Ramos (cell line): Measurements from ENCODE around the gene DBNDD1.
"Not testable (repeated sequence)": the region's sequence is repeated elsewhere in the genome, so short reads cannot be mapped to it uniquely, and the experiment has no call there.

ENCODE experiments used
- in situ Hi-C: fragments of 300-500 bp; cut with MboI; formaldehyde crosslinking; loops from one replicate; pipeline ENCODE4 v1.14.3; 2022; ENCODE audit warnings: low sequenced_read_pairs; ENCODE audit not compliant: unreplicated experiment

Gene DBNDD1

GRCh38 chr16:90018652-90019542 lies at the start of gene DBNDD1:
DBNDD1 (minus strand) TSS chr16:90019456; CDS start chr16:90019341, 115 bp downstream.
- in situ Hi-C loops: loop anchor here (5.0 kb wide), 1 partner anchor 92 kb away; no protein-coding TSS in a partner anchor

- in situ Hi-C loops: no loop called here
Measured at GRCh38 chr16:90061437-90061836, 42.2 kb upstream of the DBNDD1 start.

GRCh38 chr16:90057738-90058173 lies 38.5 kb upstream of the DBNDD1 start:
- in situ Hi-C loops: no loop called here

- in situ Hi-C loops: not testable (repeated sequence)
Measured at GRCh38 chr16:90056521-90056920, 37.3 kb upstream of the DBNDD1 start.

- in situ Hi-C loops: no loop called here
Measured at GRCh38 chr16:90055371-90055770, 36.1 kb upstream of the DBNDD1 start.

- in situ Hi-C loops: no loop called here
Measured at GRCh38 chr16:90054554-90054953, 35.3 kb upstream of the DBNDD1 start.

GRCh38 chr16:90053902-90054500 lies 34.7 kb upstream of the DBNDD1 start:
- in situ Hi-C loops: no loop called here

- in situ Hi-C loops: no loop called here
Measured at GRCh38 chr16:90050969-90051368, 31.7 kb upstream of the DBNDD1 start.

GRCh38 chr16:90048737-90049330 lies 29.6 kb upstream of the DBNDD1 start:
- in situ Hi-C loops: no loop called here

GRCh38 chr16:90048347-90048722 lies 29.1 kb upstream of the DBNDD1 start:
- in situ Hi-C loops: no loop called here

GRCh38 chr16:90047714-90048346 lies 28.6 kb upstream of the DBNDD1 start:
- in situ Hi-C loops: no loop called here

GRCh38 chr16:90046971-90047713 lies 27.9 kb upstream of the DBNDD1 start:
- in situ Hi-C loops: no loop called here

GRCh38 chr16:90046122-90046970 lies 27.1 kb upstream of the DBNDD1 start:
- in situ Hi-C loops: no loop called here

- in situ Hi-C loops: no loop called here
Measured at GRCh38 chr16:90044111-90044551, 24.9 kb upstream of the DBNDD1 start.

- in situ Hi-C loops: no loop called here
Measured at GRCh38 chr16:90043526-90043925, 24.3 kb upstream of the DBNDD1 start.

GRCh38 chr16:90042946-90043514 lies 23.8 kb upstream of the DBNDD1 start:
- in situ Hi-C loops: no loop called here

- in situ Hi-C loops: no loop called here
Measured at GRCh38 chr16:90041896-90042473, 22.7 kb upstream of the DBNDD1 start.
